Lung (tissue), 12 donors: ENCODE results near the gene ANGPTL1. TPM values are rescaled to one million over a fixed set of nuclear protein-coding genes. Genes with fewer than 3 reads are reported as not detected.

Experiments
- ATAC-seq: fragments of 200-7000 bp; cut with Tn5 transposase; one replicate; pipeline ENCODE4 v1.9.1; 2020; ENCODE audit warnings: moderate number of reproducible peaks; ENCODE audit not compliant: insufficient read depth, low FRiP score
- DNase-seq, 3 donors: peaks; one replicate each; pipeline ENCODE4 v3.0.0-alpha.2; 2013 to 2017
- H3K27ac ChIP-seq, 2 donors: one replicate each; pipeline ENCODE4 v1.5.1; 2013; ENCODE audit warnings: mild to moderate bottlenecking in 2 of 2, moderate library complexity in 2 of 2, control low read depth in 1 of 2, inconsistent platforms in 1 of 2, low read depth in 1 of 2, low read length in 1 of 2
- H3K27me3 ChIP-seq, 3 donors: one replicate each; pipeline ENCODE4 v1.5.1; 2013; ENCODE audit warnings: low read length in 2 of 3; ENCODE audit not compliant: control insufficient read depth in 3 of 3, insufficient read depth in 3 of 3
- H3K36me3 ChIP-seq, 4 donors: one replicate each; pipeline ENCODE4 v1.5.1; 2013; ENCODE audit warnings: low read length in 4 of 4, mild to moderate bottlenecking in 1 of 4, moderate library complexity in 1 of 4; ENCODE audit not compliant: control insufficient read depth in 4 of 4, insufficient read depth in 4 of 4
- H3K4me1 ChIP-seq, 5 donors: one replicate each; pipeline ENCODE4 v1.5.1; 2013; ENCODE audit warnings: low read length in 5 of 5, mild to moderate bottlenecking in 2 of 5, moderate library complexity in 1 of 5; ENCODE audit not compliant: control insufficient read depth in 5 of 5, insufficient read depth in 5 of 5
- H3K4me3 ChIP-seq: one replicate; pipeline ENCODE4 v1.5.1; 2013; ENCODE audit warnings: mild to moderate bottlenecking, control low read depth, moderate library complexity
- H3K9ac ChIP-seq, 2 donors: one replicate each; pipeline ENCODE4 v1.5.1; 2013; ENCODE audit warnings: low read length in 2 of 2, control low read depth in 1 of 2; ENCODE audit not compliant: insufficient read depth in 1 of 2
- H3K9me3 ChIP-seq, 4 donors: one replicate each; pipeline ENCODE4 v1.5.1; 2013; ENCODE audit warnings: low read length in 3 of 4, mild to moderate bottlenecking in 1 of 4, moderate library complexity in 1 of 4; ENCODE audit not compliant: control insufficient read depth in 4 of 4, insufficient read depth in 3 of 4
- WGBS, 2 donors: extraction: QIAGEN DNeasy Blood & Tissue Kit; methylation state at CpG; one replicate each; pipeline ENCODE4 v1.1.7; 2013; 5-methylcytosine and 5-hydroxymethylcytosine counted together
- polyA plus RNA-seq, 2 donors: library from polyadenylated mRNA; stranded (reverse); fragments of 200-250 nt; gene quantifications; one replicate each; pipeline ENCODE4 v1.2.1, GENCODE V29; 2013
- total RNA-seq, 2 donors: library from RNA; depleted of rRNA in 1 of 2; stranded (reverse); fragments of >200 nt in 1 of 2; gene quantifications; one replicate each; pipeline ENCODE4 v1.2.1, GENCODE V29; 2014 to 2021
- TF ChIP-seq, protein P1 (sequence below): IDR thresholded peaks from 2 replicates; pipeline ENCODE4 v1.5.1; 2012; ENCODE audit warnings: mild to moderate bottlenecking; ENCODE audit errors: control extremely low read depth, extremely low read depth
- donor health status: control.
- donor health status: control.
- donor health status: Bipolar disorder and iron deficiency.
- donor health status: healthy.
- donor health status: DM: yes; HTN: yes; CAD: no.

ANGPTL1 gene
- total and polyA plus RNA-seq, 4 donors, result 2.6 to 24.3 (median 14.0) TPM

DNA sequence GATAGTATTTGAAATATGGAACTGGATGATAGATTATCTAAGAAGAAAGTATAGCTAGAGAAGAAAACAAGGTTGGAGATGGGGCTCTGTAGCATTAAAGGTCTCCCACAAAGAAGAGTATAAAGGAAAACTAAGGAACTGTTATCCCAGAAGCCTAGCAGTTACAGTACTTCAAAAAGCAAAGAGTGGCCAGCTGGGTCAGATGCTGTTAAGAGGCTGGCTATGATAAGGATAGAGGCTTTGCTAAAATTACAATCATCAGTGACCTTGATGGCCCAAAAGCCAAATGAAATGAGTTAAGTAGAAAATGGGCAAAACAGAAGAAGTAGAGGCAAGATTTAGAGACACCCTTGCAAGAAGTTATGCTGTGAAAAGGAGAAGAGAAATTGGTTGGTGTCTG lies 25.1 kb upstream of the ANGPTL1 start:
- TF ChIP-seq, protein P1, sequence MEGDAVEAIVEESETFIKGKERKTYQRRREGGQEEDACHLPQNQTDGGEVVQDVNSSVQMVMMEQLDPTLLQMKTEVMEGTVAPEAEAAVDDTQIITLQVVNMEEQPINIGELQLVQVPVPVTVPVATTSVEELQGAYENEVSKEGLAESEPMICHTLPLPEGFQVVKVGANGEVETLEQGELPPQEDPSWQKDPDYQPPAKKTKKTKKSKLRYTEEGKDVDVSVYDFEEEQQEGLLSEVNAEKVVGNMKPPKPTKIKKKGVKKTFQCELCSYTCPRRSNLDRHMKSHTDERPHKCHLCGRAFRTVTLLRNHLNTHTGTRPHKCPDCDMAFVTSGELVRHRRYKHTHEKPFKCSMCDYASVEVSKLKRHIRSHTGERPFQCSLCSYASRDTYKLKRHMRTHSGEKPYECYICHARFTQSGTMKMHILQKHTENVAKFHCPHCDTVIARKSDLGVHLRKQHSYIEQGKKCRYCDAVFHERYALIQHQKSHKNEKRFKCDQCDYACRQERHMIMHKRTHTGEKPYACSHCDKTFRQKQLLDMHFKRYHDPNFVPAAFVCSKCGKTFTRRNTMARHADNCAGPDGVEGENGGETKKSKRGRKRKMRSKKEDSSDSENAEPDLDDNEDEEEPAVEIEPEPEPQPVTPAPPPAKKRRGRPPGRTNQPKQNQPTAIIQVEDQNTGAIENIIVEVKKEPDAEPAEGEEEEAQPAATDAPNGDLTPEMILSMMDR, result no peak
- DNase-seq (no peak), ATAC-seq (no peak)
- Histone ChIP-seq H3K9ac (no peak overlapping the region), H3K9me3 (no peaks in the 10 kb centered on the region), H3K4me3 (no peak overlapping the region), H3K36me3 (peaks cover 0 to 2% (median 0%) of the 10 kb centered on the region in 4 donors), H3K27ac (no peak overlapping the region), H3K4me1 (peaks cover 0 to 2% (median 0%) of the 10 kb centered on the region in 5 donors), H3K27me3 (no peaks in the 10 kb centered on the region)

DNA sequence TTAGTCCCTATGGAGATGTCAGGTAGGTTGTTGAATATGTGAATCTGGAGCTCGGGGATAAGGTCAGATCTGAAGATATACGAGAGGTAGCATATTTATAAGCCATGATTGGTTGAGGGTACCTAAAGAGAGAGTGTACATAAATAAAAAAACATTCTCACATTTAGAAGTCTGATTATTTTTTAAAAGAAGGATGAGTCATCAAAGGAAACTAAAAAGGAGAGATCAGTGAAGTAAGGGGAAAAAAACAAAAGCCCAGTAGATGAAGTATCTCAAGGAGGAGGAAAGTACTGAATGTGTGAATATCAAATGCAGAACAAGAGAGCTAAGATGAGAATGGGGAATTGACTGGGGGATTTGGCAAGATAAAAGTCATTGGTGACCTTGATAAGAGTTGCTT lies 15.7 kb upstream of the ANGPTL1 start:
- no peak overlapping the region for H3K9ac ChIP-seq
- ATAC-seq (no peak), DNase-seq (no peak)
- H3K4me1 ChIP-seq, result no peaks in the 10 kb centered on the region
- 98 to 100% methylated on average over 2 of the region's 2 CpGs for WGBS, 2 donors
- TF ChIP-seq, protein P1, result no peak
- no peak overlapping the region for H3K27ac ChIP-seq
- H3K4me3 ChIP-seq, result no peak overlapping the region
- peaks cover 0 to 4% (median 0%) of the 10 kb centered on the region in 4 donors for H3K36me3 ChIP-seq
- H3K27me3 ChIP-seq, result no peaks in the 10 kb centered on the region
- H3K9me3 ChIP-seq, result no peaks in the 10 kb centered on the region

DNA sequence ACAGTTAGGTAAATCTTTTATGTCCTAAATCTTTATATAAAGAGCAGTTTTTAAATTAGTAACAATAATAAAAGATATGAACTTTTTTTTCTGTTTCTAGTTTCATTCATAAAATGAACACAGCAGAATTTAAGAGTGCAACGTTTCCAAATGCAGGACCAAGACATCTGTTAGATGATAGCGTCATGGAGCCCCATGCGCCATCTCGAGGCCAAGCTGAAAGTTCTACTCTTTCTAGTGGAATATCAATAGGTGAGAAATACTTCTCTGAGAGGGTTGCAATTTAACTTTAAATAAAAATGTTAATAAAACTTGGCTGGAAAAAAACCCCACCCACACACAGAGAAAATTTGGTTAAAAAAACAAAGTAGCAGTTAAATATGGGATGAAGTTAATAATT lies 15.0 kb upstream of the ANGPTL1 start:
- TF ChIP-seq, protein P1, result no peak
- Histone ChIP-seq H3K4me3 (no peak overlapping the region), H3K9me3 (no peaks in the 10 kb centered on the region), H3K9ac (no peak overlapping the region), H3K4me1 (no peaks in the 10 kb centered on the region), H3K27ac (no peak overlapping the region), H3K27me3 (no peaks in the 10 kb centered on the region), H3K36me3 (peaks cover 0 to 4% (median 0%) of the 10 kb centered on the region in 4 donors)
- ATAC-seq (no peak), DNase-seq (no peak)
- WGBS, 2 donors, result 93 to 98% methylated on average over 4 of the region's 4 CpGs

DNA sequence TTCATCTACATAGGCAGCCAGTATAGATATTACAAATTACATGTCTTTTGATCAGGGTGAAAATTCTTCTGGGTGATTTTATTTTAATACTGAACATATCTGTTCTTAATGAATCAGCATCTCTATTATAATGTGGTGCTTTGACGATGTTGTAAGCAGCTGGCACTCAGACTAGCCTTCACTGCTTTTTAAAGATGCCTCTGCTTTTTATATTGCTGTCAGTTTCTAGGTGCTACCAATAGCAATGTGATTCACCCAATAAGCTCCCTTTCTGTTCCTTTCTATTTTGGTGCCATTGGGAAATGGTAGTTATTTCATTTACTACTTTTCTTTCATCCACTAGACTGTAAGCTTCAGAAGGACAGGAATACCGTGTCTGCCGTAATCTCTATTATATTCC lies 11.1 kb upstream of the ANGPTL1 start:
- Histone ChIP-seq H3K9ac (no peak overlapping the region), H3K4me3 (no peak overlapping the region), H3K27ac (no peak overlapping the region), H3K36me3 (peaks cover 0 to 4% (median 0%) of the 10 kb centered on the region in 4 donors), H3K9me3 (no peaks in the 10 kb centered on the region), H3K4me1 (no peaks in the 10 kb centered on the region), H3K27me3 (no peaks in the 10 kb centered on the region)
- DNase-seq (no peak), ATAC-seq (no peak)
- TF ChIP-seq, protein P1, result no peak
- WGBS, 2 donors, result 91 to 99% methylated on average over 3 of the region's 3 CpGs
